GM10266 (cell line): Measurements from ENCODE around the gene SLC25A10.
A peak's percentile ranks its signal among the peaks of the same experiment; 100 is the strongest.
"Not testable (repeated sequence)": the region's sequence is repeated elsewhere in the genome, so short reads cannot be mapped to it uniquely, and the experiment has no call there.

Experiments
- DNase-seq: peaks from one replicate; pipeline ENCODE4 v3.0.0; 2012; ENCODE audit errors: extremely low spot score
- CTCF ChIP-seq: IDR thresholded peaks from 2 replicates; pipeline ENCODE4 v1.5.1; 2012; ENCODE audit warnings: mild to moderate bottlenecking, low read depth; ENCODE audit not compliant: control insufficient read depth, insufficient read depth; ENCODE audit errors: missing control alignments

Gene SLC25A10

DNA sequence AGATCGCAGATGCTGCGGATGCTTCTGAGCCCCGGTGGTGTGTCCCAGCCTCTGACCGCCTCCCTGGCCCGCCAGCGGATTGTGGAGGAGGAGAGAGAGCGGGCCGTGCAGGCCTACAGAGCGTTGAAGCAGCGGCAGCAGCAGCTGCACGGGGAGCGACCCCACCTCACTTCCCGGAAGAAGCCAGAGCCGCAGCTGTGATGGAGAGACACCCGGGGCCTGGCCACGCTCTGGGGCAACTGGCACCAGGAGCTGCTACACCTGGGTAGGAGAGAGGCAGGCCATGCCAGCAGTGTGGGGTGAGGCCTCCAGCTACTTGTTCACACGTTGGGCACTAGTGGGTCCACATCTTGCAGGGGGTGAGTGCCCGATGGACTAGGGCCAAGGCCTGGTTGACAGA is 39.6 kb upstream of the SLC25A10 start:
- TF ChIP-seq CTCF: no peak
- DNase-seq: no peak

GRCh38 chr17:81672954-81673353 is 39.1 kb upstream of the SLC25A10 start:
- TF ChIP-seq CTCF: no peak
- DNase-seq: no peak

DNA sequence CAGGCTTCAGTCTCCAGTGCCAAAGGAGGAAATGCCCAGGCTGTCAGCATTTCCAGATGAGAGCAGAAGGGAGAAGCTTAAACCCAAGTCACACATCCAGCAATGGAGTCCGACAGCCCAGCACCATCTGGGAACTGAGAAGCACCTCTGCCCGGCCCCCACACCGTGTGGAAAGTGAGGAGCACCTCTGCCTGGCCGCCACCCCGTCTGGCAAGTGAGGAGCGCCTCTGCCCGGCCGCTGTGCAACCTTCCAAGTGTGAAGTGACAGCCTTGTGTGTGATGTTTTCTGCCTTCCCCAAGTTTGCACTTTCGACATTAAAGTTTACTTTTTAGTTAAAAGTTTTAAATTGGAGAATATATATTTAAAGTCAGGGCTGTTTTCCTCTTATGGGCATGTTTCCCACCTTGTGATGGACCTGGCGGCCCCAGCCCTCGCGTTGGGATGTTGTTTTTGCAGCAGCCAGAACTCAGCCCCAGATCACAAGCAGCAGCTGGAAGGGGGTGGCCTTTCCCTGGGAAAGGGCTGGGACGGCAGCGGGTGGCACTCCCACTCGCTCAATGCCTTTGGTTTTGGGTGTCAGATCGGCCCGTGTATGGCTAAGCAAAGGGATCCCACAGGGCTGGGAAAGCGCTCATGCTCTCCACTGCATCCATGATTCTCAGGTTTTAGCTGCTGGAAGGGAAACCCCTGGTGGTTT is 38.4 kb upstream of the SLC25A10 start:
- TF ChIP-seq CTCF: no peak
- no peak for DNase-seq

DNA sequence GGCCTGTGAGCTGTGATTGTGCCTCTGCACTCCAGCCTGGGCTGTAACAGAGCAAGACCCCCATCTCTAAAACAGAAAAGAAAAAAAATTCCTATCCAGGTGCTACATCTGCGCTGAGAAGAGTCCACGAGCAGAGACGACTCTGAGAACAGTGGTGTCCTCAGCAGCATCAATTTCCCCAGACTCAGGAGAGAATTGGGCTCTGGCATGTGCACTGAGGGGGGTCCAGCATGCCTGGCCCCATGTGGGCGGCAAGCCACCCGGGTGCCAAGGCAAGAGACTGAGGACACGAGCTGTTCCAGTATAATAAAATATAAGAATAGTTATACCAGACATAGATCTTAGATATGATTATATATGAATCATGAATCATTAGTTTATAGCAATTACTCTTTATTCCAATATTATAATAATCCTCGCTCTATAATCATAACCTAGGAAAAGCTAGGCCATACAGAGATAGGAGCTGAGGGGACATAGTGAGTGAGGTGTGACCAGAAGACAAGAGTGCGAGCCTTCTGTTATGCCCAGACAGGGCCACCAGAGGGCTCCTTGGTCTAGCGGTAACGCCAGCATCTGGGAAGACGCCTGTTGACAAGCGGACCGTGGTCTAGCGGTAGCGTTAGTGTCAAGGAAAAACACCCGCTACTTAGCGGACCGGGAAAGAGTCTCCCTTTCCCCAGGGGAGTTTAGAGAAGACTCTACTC is 36.4 kb upstream of the SLC25A10 start:
- TF ChIP-seq CTCF: peak; percentile 49
- DNase-seq: not testable (repeated sequence)

- TF ChIP-seq CTCF: no peak
- no peak for DNase-seq
Measured at GRCh38 chr17:81676906-81677305, 35.2 kb upstream of the SLC25A10 start.

DNA sequence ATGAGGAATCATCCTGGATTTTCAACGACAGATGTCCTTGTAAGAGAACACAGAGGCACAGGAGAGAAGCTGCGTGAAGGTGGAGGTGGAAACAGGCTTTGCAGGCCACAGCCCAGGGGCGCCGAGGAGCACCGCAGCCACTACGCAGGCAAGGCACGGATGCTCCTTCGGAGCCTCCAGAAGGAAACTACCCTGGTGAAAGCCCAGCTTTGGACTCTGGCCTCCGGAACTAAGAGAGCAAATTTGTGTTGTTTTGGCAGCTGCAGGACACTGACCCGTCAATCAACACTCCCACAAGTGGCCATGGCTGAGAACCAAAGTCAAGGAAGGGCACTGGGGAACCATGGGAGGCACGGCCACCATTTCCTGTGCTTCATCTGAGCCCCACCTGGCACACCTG is 31.9 kb upstream of the SLC25A10 start:
- no peak for TF ChIP-seq CTCF
- DNase-seq: no peak

GRCh38 chr17:81681672-81682071 is 30.4 kb upstream of the SLC25A10 start:
- no peak for TF ChIP-seq CTCF
- no peak for DNase-seq
